Activated T-cell treated with anti-CD3 and anti-CD28 coated beads, Interleukin-2, amount 50 U/mL, for 24 hours (primary cell): Measurements from ENCODE around the gene AHRR.

Source experiments
- DNase-seq: peaks from one replicate; pipeline ENCODE4 v3.0.0-alpha.2; 2020
- H3K27ac Mint-ChIP-seq: 2 replicates; pipeline ENCODE4 v1.8.0; 2020; ENCODE audit warnings: mild to moderate bottlenecking, mixed read lengths
- H3K27me3 Mint-ChIP-seq: 2 replicates; pipeline ENCODE4 v1.8.0; 2020; ENCODE audit warnings: mixed read lengths
- H3K36me3 Mint-ChIP-seq: 2 replicates; pipeline ENCODE4 v1.8.0; 2020; ENCODE audit warnings: low read depth, mixed read lengths
- H3K4me1 Mint-ChIP-seq: 2 replicates; pipeline ENCODE4 v1.8.0; 2020; ENCODE audit warnings: low read depth, mixed read lengths
- H3K4me3 Mint-ChIP-seq: 2 replicates; pipeline ENCODE4 v1.8.0; 2020; ENCODE audit warnings: mild to moderate bottlenecking, moderate library complexity, mixed read lengths
- H3K9me3 Mint-ChIP-seq: 2 replicates; pipeline ENCODE4 v1.8.0; 2020; ENCODE audit warnings: mixed read lengths

Gene AHRR

DNA sequence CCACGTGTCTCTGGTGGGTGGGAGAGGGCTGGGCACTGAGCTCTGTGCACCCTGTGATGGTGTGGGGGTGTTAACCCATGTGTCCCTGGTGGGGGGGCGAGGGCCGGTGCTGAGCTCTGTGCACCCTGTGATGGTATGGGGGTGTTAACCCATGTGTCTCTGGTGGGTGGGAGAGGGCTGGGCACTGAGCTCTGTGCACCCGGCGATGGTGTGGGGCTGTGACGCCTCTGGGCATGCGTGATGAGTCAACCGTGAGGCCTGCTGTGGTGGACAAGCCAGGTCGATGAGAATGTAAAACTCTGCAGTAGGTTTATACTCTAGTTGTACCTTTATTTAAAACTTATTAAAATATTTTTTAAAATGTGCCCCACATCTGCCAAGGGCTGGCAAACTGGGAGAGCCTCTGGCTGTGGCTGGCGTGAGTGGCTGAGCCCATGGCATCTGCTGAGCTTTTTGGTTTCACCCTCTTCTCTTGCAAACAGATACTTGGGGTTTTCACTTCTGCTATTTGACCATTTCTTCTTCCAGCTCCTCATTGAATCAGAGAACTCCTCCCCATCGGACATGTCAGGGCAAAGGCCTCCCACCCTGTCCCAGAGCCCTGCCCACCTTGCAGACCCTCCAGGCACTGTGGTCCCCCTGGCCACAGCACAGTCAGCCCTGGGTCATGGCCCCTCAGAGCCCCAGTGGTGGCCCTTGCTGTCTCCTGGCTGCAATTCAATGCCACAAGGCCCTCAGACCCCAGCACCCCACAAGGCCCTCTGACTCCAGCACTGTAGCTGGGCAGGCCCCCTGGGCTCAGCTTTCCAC is 103.0 kb downstream of the AHRR start:
- H3K36me3 Mint-ChIP-seq = peaks cover 26% of the 10 kb centered on the region
- no peak overlapping the region for H3K4me3 Mint-ChIP-seq
- DNase-seq = peak; percentile 29
- H3K27me3 Mint-ChIP-seq = peaks cover 4% of the 10 kb centered on the region
- peaks cover 24% of the 10 kb centered on the region for H3K4me1 Mint-ChIP-seq
- peak overlapping the region; percentile 26 for H3K27ac Mint-ChIP-seq
- H3K9me3 Mint-ChIP-seq = no peaks in the 10 kb centered on the region

DNA sequence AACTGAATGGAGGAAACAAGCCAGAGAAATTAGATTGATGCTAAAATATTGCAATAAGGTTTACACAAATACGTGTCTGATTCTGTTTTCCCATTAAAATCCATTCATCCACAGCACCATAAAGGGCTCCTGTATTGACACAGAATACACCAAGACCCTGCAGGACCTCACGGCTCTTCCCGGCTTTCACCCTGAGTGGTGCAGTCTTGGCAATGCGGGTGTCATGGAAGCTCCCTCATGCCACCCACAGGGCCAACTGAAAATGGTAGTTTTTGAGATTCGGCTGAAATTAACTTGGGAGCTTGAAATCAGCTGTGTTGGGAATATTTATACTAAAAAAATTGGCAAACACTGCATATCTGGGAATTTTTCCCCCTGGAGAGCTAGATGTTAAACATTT is 104.2 kb downstream of the AHRR start:
- H3K9me3 Mint-ChIP-seq = no peaks in the 10 kb centered on the region
- peaks cover 24% of the 10 kb centered on the region for H3K36me3 Mint-ChIP-seq
- H3K4me1 Mint-ChIP-seq = peaks cover 26% of the 10 kb centered on the region
- peaks cover 7% of the 10 kb centered on the region for H3K27me3 Mint-ChIP-seq
- H3K27ac Mint-ChIP-seq = no peak overlapping the region
- no peak overlapping the region for H3K4me3 Mint-ChIP-seq
- DNase-seq = peak; percentile 37

DNA sequence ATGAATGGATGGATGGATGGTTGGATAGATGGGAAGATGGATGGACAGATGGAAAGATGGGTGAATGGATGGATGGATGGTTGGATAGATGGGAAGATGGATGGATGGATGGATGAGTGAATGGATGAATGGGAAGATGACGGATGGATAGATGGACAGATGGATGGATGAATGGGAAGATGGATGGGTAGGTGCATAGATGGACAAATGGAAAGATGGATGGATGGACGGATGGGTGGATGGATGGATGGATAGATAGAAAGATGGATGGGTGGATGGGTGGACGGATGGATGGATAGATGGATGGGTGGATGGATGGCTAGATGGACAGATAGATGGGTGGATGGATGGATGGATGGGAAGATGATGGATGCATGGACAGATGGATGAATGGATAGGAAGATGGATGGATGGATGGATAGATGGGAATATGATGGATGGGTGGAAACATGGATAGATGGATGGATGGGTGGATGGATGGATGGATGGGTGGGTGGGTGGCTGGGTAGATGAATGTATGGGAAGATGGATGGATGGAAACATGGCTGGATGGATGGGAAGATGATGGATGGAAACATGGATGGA is 105.0 kb downstream of the AHRR start:
- H3K4me1 Mint-ChIP-seq = peaks cover 28% of the 10 kb centered on the region
- peaks cover 7% of the 10 kb centered on the region for H3K27me3 Mint-ChIP-seq
- no peak overlapping the region for H3K4me3 Mint-ChIP-seq
- no peak for DNase-seq
- peaks cover 24% of the 10 kb centered on the region for H3K36me3 Mint-ChIP-seq
- H3K9me3 Mint-ChIP-seq = no peaks in the 10 kb centered on the region
- H3K27ac Mint-ChIP-seq = peak overlapping the region; percentile 12

DNA sequence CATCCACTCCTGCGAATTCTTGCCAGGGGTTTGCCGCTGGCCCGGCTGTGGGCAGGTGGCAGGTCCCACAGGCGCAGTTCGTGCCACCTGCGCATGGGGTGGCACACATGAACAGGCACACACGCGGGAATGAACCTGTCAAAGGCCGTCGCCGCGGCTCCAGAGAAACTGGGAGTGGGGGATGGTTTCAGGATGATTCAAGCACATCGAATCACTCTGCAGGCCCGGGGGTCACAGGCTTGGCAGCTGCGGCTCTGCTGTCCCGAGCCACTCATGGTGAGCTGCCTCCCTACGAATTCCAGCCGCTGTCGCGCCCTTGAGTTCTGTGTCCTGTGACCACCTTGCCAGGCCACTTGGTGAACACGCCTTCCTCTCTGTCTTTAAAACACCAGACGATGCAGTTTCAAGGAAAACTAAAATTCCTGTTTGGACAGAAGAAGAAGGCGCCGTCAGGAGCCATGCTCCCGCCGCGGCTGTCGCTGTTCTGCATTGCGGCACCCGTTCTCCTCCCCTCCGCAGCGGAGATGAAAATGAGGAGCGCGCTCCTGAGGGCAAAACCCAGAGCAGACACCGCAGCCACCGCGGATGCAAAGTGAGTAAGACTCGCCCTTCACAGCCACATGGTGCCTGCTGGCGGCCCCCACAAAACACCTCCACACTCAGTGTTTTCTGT is 106.0 kb downstream of the AHRR start:
- H3K27ac Mint-ChIP-seq = no peak overlapping the region
- no peak for DNase-seq
- no peaks in the 10 kb centered on the region for H3K9me3 Mint-ChIP-seq
- no peak overlapping the region for H3K4me3 Mint-ChIP-seq
- peaks cover 26% of the 10 kb centered on the region for H3K36me3 Mint-ChIP-seq
- peaks cover 29% of the 10 kb centered on the region for H3K4me1 Mint-ChIP-seq
- H3K27me3 Mint-ChIP-seq = peaks cover 7% of the 10 kb centered on the region

DNA sequence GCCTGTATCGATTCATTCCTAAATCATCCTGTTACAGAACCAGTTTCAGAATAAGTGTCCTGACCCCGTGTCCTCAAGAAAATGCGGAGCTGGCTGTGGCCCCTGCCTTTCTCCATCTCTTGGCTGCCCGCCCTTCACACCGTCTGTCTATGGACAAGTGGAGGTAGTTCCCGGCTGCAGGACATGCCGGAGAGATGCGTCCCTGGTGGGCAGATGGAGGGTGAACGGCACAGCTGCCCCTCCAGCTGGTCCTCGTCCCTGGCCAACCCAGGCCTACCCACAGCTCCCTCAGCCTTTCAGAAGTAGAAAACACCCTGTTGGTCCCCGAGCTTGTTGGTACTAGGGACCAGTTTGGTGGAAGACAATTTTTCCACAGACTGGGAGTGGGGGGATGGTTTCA is 106.7 kb downstream of the AHRR start:
- Mint-ChIP-seq H3K4me3 (no peak overlapping the region), H3K36me3 (peaks cover 22% of the 10 kb centered on the region), H3K9me3 (no peaks in the 10 kb centered on the region), H3K4me1 (peaks cover 25% of the 10 kb centered on the region), H3K27ac (no peak overlapping the region), H3K27me3 (peaks cover 7% of the 10 kb centered on the region)
- DNase-seq = no peak

DNA sequence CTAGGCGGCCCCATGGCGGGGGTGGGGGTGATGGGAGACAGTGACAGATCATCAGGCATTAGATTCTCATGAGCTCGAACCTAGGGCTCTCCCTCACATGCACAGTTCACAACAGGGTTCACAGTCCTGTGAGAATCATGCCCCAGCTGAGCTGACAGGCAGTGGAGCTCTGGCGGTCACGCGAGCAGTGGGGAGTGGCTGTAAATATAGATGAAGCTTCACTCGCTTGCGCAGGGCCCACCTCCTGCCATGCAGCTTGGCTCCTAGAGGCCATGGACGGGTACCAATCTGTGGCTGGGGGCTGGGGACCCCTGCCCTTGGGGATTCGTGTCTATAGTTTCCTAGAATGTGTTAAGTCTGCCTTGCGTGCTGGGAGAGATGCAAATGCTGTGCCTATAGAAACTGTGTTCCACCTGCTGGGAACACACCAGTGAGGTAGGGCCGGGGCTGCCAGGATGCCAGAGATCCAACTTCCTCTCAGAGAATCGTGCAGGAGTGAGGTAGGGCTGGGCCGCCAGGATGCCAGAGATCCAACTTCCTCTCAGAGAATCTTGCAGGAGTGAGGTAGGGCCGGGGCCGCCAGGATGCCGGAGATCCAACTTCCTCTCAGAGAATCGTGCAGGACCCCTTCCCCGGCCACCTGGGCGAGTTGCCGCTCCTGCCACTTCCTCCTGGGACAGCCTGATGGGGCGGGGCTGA is 107.4 kb downstream of the AHRR start:
- no peak for DNase-seq
- Mint-ChIP-seq H3K27me3 (peaks cover 7% of the 10 kb centered on the region), H3K36me3 (peaks cover 18% of the 10 kb centered on the region), H3K4me3 (no peak overlapping the region), H3K27ac (no peak overlapping the region), H3K4me1 (peaks cover 20% of the 10 kb centered on the region), H3K9me3 (no peaks in the 10 kb centered on the region)

DNA sequence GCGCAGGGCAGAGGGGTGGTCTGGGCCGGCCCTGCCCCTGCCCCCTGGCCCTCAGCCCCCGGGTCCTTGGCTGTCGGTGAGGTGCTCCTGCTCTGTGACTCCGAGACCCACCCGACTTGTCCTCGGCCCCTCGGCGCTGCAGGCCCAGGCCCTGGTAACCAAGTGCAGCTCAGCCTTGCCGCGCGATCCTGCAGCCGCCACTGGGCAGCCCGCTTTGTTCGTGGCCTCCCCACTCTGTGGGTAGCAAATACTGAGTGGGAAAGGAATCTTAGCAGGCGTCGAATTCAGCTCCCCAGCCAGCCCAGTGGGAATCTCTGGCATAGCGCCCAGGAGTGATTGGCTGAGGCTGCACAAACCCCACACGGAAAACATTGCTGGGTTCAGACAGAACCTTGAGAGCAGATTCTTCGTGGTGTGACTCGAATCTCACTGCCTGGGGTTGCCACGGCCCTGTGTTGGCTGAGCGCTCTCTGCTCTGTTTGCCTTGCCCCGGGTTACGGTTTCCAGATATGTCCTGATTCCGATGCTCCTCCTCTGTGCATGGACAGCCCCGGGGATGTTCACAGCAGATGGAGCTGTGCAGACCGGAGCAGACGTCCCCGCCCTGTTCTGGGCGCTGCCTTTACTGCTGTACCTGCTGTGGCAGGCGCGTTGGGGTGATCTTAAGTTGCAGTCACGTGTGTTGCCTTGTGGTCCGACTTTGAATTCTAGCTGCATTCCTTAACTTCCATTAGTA is 108.1 kb downstream of the AHRR start:
- Mint-ChIP-seq H3K27ac (peak overlapping the region; percentile 29), H3K9me3 (no peaks in the 10 kb centered on the region), H3K36me3 (peaks cover 18% of the 10 kb centered on the region), H3K4me1 (peaks cover 18% of the 10 kb centered on the region), H3K4me3 (no peak overlapping the region), H3K27me3 (peaks cover 7% of the 10 kb centered on the region)
- peak; percentile 27 for DNase-seq

DNA sequence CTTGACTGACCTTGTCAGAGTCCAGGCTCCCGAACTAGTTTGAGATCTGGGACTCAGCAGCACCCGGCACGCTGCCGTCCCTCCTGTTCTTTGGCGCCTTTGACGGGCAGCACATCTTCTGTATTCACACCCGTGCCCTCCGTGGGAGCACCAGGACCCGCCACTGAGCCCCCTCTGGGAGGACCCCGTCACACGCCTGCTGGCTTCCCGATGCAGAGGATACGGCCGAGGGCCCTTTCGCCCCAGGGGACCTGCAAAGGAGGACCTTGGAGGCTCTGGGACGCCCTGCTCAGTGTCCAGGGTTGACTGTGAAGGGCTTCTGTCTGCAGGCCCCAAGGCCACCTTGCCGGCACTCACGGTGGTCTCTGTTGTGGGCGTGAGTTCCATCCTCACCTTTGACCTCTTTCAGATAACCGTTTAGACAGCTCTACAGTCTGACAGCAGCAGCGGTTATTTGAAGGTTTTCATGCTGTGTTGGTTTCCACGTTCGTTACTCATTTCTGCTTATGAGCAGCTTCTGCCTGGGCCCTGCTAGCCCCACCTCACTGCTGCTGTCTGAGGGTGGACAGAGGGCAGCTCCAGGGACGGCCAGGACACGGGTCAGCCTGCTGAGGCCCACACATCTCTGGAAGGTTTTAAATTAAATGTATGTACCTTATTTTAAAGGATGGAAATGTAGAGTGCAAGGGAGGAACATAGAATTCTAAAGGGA is 108.9 kb downstream of the AHRR start:
- Mint-ChIP-seq H3K27me3 (peaks cover 7% of the 10 kb centered on the region), H3K4me1 (peaks cover 14% of the 10 kb centered on the region), H3K36me3 (peaks cover 18% of the 10 kb centered on the region)

DNA sequence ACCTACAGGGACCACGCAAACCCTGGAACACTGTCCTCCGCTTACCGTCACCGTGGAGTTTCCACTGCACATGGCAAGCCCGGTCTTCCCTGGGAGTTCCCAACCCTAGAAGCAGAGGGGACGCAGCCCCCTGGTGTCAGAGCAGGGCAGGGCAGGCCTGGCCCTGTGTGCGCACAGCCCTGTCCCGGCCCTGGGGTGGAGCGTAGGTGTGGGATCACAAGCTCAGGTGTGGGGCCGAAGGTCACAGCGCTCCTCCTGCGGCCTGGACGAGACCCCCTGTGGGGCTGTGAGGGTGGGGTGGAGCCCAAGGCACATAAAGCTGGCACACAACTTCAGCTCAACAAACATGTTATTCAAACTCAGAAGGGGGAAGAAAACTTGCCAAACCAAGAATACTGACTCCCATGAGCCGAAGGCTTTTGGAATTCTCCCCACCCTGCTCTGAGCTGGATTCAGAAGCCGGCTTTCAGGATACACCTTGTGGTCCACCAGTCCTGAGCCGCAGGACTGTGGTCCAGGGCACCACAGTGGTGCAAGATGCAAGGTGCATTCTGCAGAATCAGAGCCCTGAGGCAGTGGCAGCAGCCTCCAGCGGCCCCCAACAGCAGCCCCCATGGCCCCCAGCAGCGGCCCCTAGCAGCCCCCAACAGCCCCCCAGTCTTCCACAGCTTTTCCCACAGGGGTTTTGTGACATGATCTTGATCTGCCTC is 109.6 kb downstream of the AHRR start:
- peak; percentile 70 for DNase-seq
- Mint-ChIP-seq H3K4me1 (peaks cover 10% of the 10 kb centered on the region), H3K36me3 (peaks cover 18% of the 10 kb centered on the region), H3K27me3 (peaks cover 8% of the 10 kb centered on the region), H3K4me3 (no peak overlapping the region), H3K27ac (no peak overlapping the region), H3K9me3 (no peaks in the 10 kb centered on the region)

More for the DNA sequence above, 108.9 kb downstream of the AHRR start:
- no peaks in the 10 kb centered on the region for H3K9me3 Mint-ChIP-seq
- DNase-seq = peak; percentile 26
- H3K4me3 Mint-ChIP-seq = no peak overlapping the region
- no peak overlapping the region for H3K27ac Mint-ChIP-seq

DNA sequence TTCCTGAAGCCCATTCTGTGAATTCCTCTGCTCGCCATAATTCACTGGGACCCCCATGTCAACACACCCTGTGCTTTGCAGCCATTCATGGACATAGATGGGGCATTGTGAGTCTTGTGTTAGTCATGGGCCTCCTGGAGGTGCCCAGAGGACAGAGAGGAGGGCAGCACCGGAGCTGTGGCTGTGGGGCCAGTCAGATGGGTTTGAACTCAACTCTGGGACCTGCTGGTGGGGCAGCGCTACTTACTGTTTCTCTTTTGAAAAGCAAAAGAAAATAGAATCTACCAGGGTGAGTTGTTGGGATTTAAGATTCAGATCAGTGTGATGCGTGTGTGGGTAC is 110.2 kb downstream of the AHRR start:
- DNase-seq = no peak
- no peak overlapping the region for H3K4me3 Mint-ChIP-seq
- H3K27me3 Mint-ChIP-seq = peaks cover 6% of the 10 kb centered on the region
- no peaks in the 10 kb centered on the region for H3K9me3 Mint-ChIP-seq
- peaks cover 18% of the 10 kb centered on the region for H3K36me3 Mint-ChIP-seq
- peaks cover 10% of the 10 kb centered on the region for H3K4me1 Mint-ChIP-seq
- no peak overlapping the region for H3K27ac Mint-ChIP-seq

DNA sequence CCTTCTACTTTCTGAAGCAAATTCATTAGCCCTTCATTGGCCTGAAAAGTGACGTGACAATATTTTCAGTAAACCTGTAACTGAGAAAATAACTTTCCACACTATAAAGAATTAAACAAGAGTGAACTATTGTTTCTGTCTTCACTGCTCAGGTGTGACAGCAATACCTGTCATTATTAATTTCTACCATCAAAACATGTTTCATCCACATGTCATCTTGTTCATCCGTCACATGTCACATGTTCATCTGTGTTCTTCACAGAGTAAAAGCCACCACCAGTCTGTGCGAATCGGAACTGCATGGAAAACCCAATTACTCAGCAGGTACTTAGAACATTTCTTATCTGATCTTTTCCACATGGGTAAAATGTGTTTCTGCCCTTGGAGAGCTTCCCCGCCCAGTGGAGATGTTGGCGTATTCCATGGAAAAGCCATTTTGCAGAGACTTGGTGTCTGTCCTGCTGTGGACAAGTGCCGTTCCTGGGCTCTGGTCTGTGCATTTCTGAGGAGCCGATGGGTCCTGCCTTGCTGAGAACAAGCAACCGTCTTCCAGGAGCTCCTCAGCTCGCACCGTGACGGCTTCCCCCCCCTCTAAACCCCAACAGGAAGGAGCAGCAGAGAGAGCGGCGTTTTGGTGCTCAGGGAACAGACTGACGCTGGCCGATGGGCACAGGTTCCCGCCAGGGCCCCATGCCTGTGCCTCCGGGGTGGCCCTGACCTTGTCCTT is 110.8 kb downstream of the AHRR start:
- Mint-ChIP-seq H3K9me3 (no peaks in the 10 kb centered on the region), H3K36me3 (peaks cover 18% of the 10 kb centered on the region), H3K27ac (no peak overlapping the region), H3K4me1 (peaks cover 10% of the 10 kb centered on the region), H3K4me3 (no peak overlapping the region), H3K27me3 (peaks cover 6% of the 10 kb centered on the region)
- DNase-seq = no peak

DNA sequence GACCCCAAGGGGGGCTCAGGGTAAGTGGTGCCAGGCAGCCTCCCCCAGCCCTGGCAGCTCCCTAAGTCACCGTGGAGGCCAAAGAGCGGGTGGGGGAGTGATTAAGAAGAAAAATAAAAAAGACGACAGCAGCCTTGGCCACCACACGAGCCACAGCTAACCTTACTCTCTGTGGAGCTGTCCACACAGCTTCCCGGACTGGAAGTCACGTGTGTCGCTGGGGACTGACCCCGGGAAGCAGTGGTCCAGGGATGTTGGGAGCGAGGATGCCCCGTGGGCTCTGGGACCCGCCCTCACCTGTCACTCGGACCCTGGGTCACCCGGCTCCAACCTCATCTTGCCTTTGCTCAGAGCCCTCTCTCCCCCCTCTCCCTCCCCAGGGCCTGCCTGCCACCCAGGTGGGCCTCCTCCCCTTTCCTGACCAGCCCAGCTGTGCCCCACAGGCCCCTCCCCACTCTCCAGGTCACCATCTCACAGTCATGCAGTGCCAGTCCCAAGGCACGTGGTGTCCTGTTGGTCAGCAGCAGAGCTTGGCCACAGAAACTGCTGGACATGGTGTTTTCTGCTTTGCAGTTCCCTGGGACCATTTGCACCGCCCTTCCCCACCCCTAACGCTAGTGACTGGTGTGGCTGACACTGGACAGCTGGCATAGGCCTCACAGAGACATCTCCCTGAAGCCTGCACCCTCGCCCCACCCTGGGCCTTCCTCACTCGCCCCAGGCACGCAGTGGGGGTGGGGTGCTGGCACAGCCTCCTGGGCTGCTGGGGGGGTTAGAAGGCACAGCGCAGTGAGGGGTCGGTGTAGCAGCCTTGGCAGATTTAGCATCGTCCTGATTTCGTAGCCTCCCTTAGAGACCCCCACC is 111.6 kb downstream of the AHRR start:
- no peak overlapping the region for H3K27ac Mint-ChIP-seq
- peaks cover 6% of the 10 kb centered on the region for H3K4me1 Mint-ChIP-seq
- H3K9me3 Mint-ChIP-seq = no peaks in the 10 kb centered on the region
- DNase-seq = no peak
- peaks cover 6% of the 10 kb centered on the region for H3K27me3 Mint-ChIP-seq
- no peak overlapping the region for H3K4me3 Mint-ChIP-seq
- H3K36me3 Mint-ChIP-seq = peaks cover 12% of the 10 kb centered on the region
